Subcutaneous abdominal adipose tissue (tissue), 5 donors: ENCODE measurements around the gene TGM4.
A peak's percentile ranks its signal among the peaks of the same experiment; 100 is the strongest.

ENCODE experiments used
- H3K27ac ChIP-seq: one replicate; pipeline ENCODE4 v1.7.0; 2013; ENCODE audit warnings: low read depth, mild to moderate bottlenecking, inconsistent platforms, low read length, moderate library complexity
- H3K27me3 ChIP-seq, 5 donors: one replicate each; pipeline ENCODE4 v1.7.0; 2013; ENCODE audit warnings: low read length in 5 of 5, inconsistent platforms in 1 of 5; ENCODE audit not compliant: control insufficient read depth in 5 of 5, insufficient read depth in 4 of 5
- H3K36me3 ChIP-seq, 5 donors: one replicate each; pipeline ENCODE4 v1.7.0; 2013; ENCODE audit warnings: low read length in 5 of 5; ENCODE audit not compliant: control insufficient read depth in 5 of 5, insufficient read depth in 5 of 5
- H3K4me1 ChIP-seq, 5 donors: one replicate each; pipeline ENCODE4 v1.7.0; 2013; ENCODE audit warnings: low read length in 5 of 5, mild to moderate bottlenecking in 3 of 5, moderate library complexity in 1 of 5; ENCODE audit not compliant: control insufficient read depth in 5 of 5, insufficient read depth in 5 of 5
- H3K4me3 ChIP-seq, 5 donors: one replicate each; pipeline ENCODE4 v1.7.0; 2013; ENCODE audit warnings: low read length in 5 of 5, low read depth in 1 of 5
- H3K9ac ChIP-seq, 5 donors: one replicate each; pipeline ENCODE4 v1.7.0; 2013; ENCODE audit warnings: low read length in 5 of 5, mild to moderate bottlenecking in 4 of 5, moderate library complexity in 3 of 5
- H3K9me3 ChIP-seq, 5 donors: one replicate each; pipeline ENCODE4 v1.7.0; 2013; ENCODE audit warnings: low read length in 5 of 5; ENCODE audit not compliant: control insufficient read depth in 5 of 5
- donor health status: healthy.
- donor health status: healthy.
- donor health status: healthy.
- donor health status: healthy.
- donor health status: healthy.

The TGM4 gene

GRCh38 chr3:44874308-44874707, at the start of gene TGM4:
Gene TGM4 (plus strand): TSS chr3:44874608. CDS start chr3:44874679, 71 bp downstream.
- Histone ChIP-seq H3K27ac (no peak within 1 kb of the TSS), H3K4me3 (no peak within 1 kb of the TSS), H3K4me1 (no peaks in the 10 kb centered on the region), H3K27me3 (no peaks in the 10 kb centered on the region), H3K36me3 (no peaks in the 10 kb centered on the region), H3K9ac (no peak within 1 kb of the TSS), H3K9me3 (no peaks in the 10 kb centered on the region)

GRCh38 chr3:44825264-44825925, 49.0 kb upstream of the TGM4 start:
- Histone ChIP-seq H3K27me3 (no peaks in the 10 kb centered on the region), H3K4me3 (no peak overlapping the region), H3K36me3 (no peaks in the 10 kb centered on the region), H3K27ac (peak overlapping the region; percentile 91), H3K9ac (peak overlapping the region in 1 of 5 donors; percentile 57), H3K9me3 (no peaks in the 10 kb centered on the region), H3K4me1 (peaks cover 2 to 23% (median 19%) of the 10 kb centered on the region in 5 donors)

GRCh38 chr3:44827196-44827595, 47.2 kb upstream of the TGM4 start:
- no peak overlapping the region for H3K27ac ChIP-seq
- H3K9ac ChIP-seq = no peak overlapping the region
- H3K27me3 ChIP-seq = no peaks in the 10 kb centered on the region
- H3K9me3 ChIP-seq = no peaks in the 10 kb centered on the region
- H3K36me3 ChIP-seq = no peaks in the 10 kb centered on the region
- no peak overlapping the region for H3K4me3 ChIP-seq
- peaks cover 2 to 23% (median 19%) of the 10 kb centered on the region in 5 donors for H3K4me1 ChIP-seq

GRCh38 chr3:44831232-44831631, 43.2 kb upstream of the TGM4 start:
- no peaks in the 10 kb centered on the region for H3K36me3 ChIP-seq
- no peak overlapping the region for H3K27ac ChIP-seq
- no peak overlapping the region for H3K9ac ChIP-seq
- H3K9me3 ChIP-seq = no peaks in the 10 kb centered on the region
- H3K4me3 ChIP-seq = no peak overlapping the region
- H3K4me1 ChIP-seq = no peaks in the 10 kb centered on the region
- no peaks in the 10 kb centered on the region for H3K27me3 ChIP-seq

GRCh38 chr3:44832032-44832431, 42.4 kb upstream of the TGM4 start:
- Histone ChIP-seq H3K9ac (no peak overlapping the region), H3K4me3 (no peak overlapping the region), H3K27ac (no peak overlapping the region), H3K9me3 (peaks cover 2 to 6% (median 5%) of the 10 kb centered on the region in 5 donors), H3K4me1 (no peaks in the 10 kb centered on the region), H3K36me3 (no peaks in the 10 kb centered on the region), H3K27me3 (no peaks in the 10 kb centered on the region)

- Histone ChIP-seq H3K9ac (no peak overlapping the region), H3K36me3 (no peaks in the 10 kb centered on the region), H3K9me3 (peaks cover 2 to 8% (median 6%) of the 10 kb centered on the region in 5 donors), H3K4me1 (no peaks in the 10 kb centered on the region), H3K4me3 (no peak overlapping the region), H3K27ac (no peak overlapping the region), H3K27me3 (no peaks in the 10 kb centered on the region)
Observed at GRCh38 chr3:44832965-44833364, 41.4 kb upstream of the TGM4 start.

- Histone ChIP-seq H3K9ac (no peak overlapping the region), H3K27ac (no peak overlapping the region), H3K9me3 (peaks cover 2 to 8% (median 6%) of the 10 kb centered on the region in 5 donors), H3K4me3 (no peak overlapping the region), H3K4me1 (no peaks in the 10 kb centered on the region), H3K36me3 (no peaks in the 10 kb centered on the region), H3K27me3 (no peaks in the 10 kb centered on the region)
Observed at GRCh38 chr3:44833394-44833793, 41.0 kb upstream of the TGM4 start.

- Histone ChIP-seq H3K9me3 (peaks cover 2 to 8% (median 6%) of the 10 kb centered on the region in 5 donors), H3K4me1 (no peaks in the 10 kb centered on the region), H3K36me3 (no peaks in the 10 kb centered on the region), H3K9ac (no peak overlapping the region), H3K4me3 (no peak overlapping the region), H3K27me3 (no peaks in the 10 kb centered on the region), H3K27ac (no peak overlapping the region)
Observed at GRCh38 chr3:44835684-44836083, 38.7 kb upstream of the TGM4 start.

- Histone ChIP-seq H3K4me1 (no peaks in the 10 kb centered on the region), H3K4me3 (no peak overlapping the region), H3K27ac (no peak overlapping the region), H3K27me3 (no peaks in the 10 kb centered on the region), H3K9me3 (peaks cover 0 to 2% (median 0%) of the 10 kb centered on the region in 5 donors), H3K36me3 (no peaks in the 10 kb centered on the region), H3K9ac (no peak overlapping the region)
Observed at GRCh38 chr3:44842376-44842775, 32.0 kb upstream of the TGM4 start.

GRCh38 chr3:44845528-44846520, 28.6 kb upstream of the TGM4 start:
- Histone ChIP-seq H3K9ac (no peak overlapping the region), H3K27me3 (no peaks in the 10 kb centered on the region), H3K4me1 (peaks cover 0 to 9% (median 0%) of the 10 kb centered on the region in 5 donors), H3K9me3 (no peaks in the 10 kb centered on the region), H3K36me3 (no peaks in the 10 kb centered on the region), H3K27ac (no peak overlapping the region), H3K4me3 (no peak overlapping the region)
